Peyer's patch (tissue), 4 donors: ENCODE data around the gene RIMKLB.

ENCODE experiments used
- CTCF ChIP-seq, 6 experiments: fragments of 450-650 bp in 4 of 6; fragments of 200-600 bp in 2 of 6; sonication (generic) in 1 of 6; IDR thresholded peaks; one replicate each; pipeline ENCODE4 v1.5.1; 2017 to 2019; ENCODE audit warnings: antibody characterized with exemption in 6 of 6, mild to moderate bottlenecking in 3 of 6, moderate library complexity in 1 of 6
- POLR2A ChIP-seq, 2 donors: fragments of 450-650 bp; IDR thresholded peaks; one replicate each; pipeline ENCODE4 v1.5.1; 2017; ENCODE audit warnings: antibody characterized with exemption in 2 of 2, mild to moderate bottlenecking in 2 of 2, moderate library complexity in 2 of 2

- TF ChIP-seq CTCF (IDR thresholded peaks at IDR 0.05) (no peak), POLR2A (IDR thresholded peaks at IDR 0.05) (no peak)
Observed at GRCh38 chr12:8689681-8690080, 8.1 kb upstream of the RIMKLB start.
